CD4-positive, alpha-beta memory T cell (primary cell): ENCODE results near the gene MTTP. TPM values are rescaled to one million over a fixed set of nuclear protein-coding genes. Genes with fewer than 3 reads are reported as not detected.
A peak's percentile ranks its signal among the peaks of the same experiment; 100 is the strongest.

ENCODE experiments used
- CTCF ChIA-PET: fragments of 350-600 bp; sonication (Branson Sonifier 250); formaldehyde crosslinking; loops from one replicate; lab custom pipeline; 2021; ENCODE audit warnings: inconsistent platforms; ENCODE audit not compliant: partially characterized antibody; lab: Charles Lee
- POLR2A ChIA-PET: fragments of 350-600 bp; sonication (Branson Sonifier 250); formaldehyde crosslinking; loops from one replicate; lab custom pipeline; 2021; ENCODE audit not compliant: partially characterized antibody; lab: Charles Lee
- DNase-seq, 5 donors: peaks; one replicate each; pipeline versions ENCODE4 v3.0.0 to v3.0.0-alpha.2; 2020 to 2022; ENCODE audit warnings: mixed read lengths in 1 of 5
- H3K27ac ChIP-seq: one replicate; pipeline ENCODE4 v1.7.0; 2013; ENCODE audit warnings: low read depth, low read length
- H3K27me3 ChIP-seq: 2 replicates; pipeline ENCODE4 v1.7.0; 2013; ENCODE audit warnings: mild to moderate bottlenecking, low read length, moderate library complexity; ENCODE audit not compliant: insufficient read depth
- H3K36me3 ChIP-seq: 2 replicates; pipeline ENCODE4 v1.7.0; 2013; ENCODE audit warnings: mild to moderate bottlenecking, low read length, moderate library complexity; ENCODE audit not compliant: insufficient read depth
- H3K4me1 ChIP-seq: 2 replicates; pipeline ENCODE4 v1.7.0; 2013; ENCODE audit warnings: mild to moderate bottlenecking, low read length, moderate library complexity; ENCODE audit not compliant: insufficient read depth
- H3K4me3 ChIP-seq, 2 donors: one replicate each; pipeline ENCODE4 v1.7.0; 2013; ENCODE audit warnings: low read length in 2 of 2, mild to moderate bottlenecking in 1 of 2
- H3K9me3 ChIP-seq, 2 donors: one replicate each; pipeline ENCODE4 v1.7.0; 2013; ENCODE audit warnings: low read length in 2 of 2, control low read depth in 1 of 2; ENCODE audit not compliant: control insufficient read depth in 1 of 2
- H3K27ac Mint-ChIP-seq, 7 donors: one replicate each; pipeline ENCODE4 v1.8.0; 2020 to 2021; ENCODE audit warnings: mixed read lengths in 7 of 7, mild to moderate bottlenecking in 6 of 7, inconsistent platforms in 3 of 7, moderate library complexity in 3 of 7
- H3K27me3 Mint-ChIP-seq, 2 donors: one replicate each; pipeline ENCODE4 v1.8.0; 2020 to 2021; ENCODE audit warnings: mixed read lengths in 2 of 2
- H3K36me3 Mint-ChIP-seq, 2 donors: one replicate each; pipeline ENCODE4 v1.8.0; 2020 to 2021; ENCODE audit warnings: mixed read lengths in 2 of 2, inconsistent platforms in 1 of 2, mild to moderate bottlenecking in 1 of 2
- H3K4me1 Mint-ChIP-seq, 4 donors: one replicate each; pipeline ENCODE4 v1.8.0; 2020 to 2021; ENCODE audit warnings: mixed read lengths in 4 of 4, mild to moderate bottlenecking in 1 of 4
- H3K4me3 Mint-ChIP-seq, 8 donors: one replicate each; pipeline ENCODE4 v1.8.0; 2020 to 2021; ENCODE audit warnings: mixed read lengths in 8 of 8, mild to moderate bottlenecking in 7 of 8, moderate library complexity in 6 of 8, inconsistent platforms in 3 of 8
- H3K9me3 Mint-ChIP-seq, 8 donors: one replicate each; pipeline ENCODE4 v1.8.0; 2020 to 2021; ENCODE audit warnings: mixed read lengths in 8 of 8, mild to moderate bottlenecking in 5 of 8, inconsistent platforms in 3 of 8, moderate library complexity in 1 of 8
- intact Hi-C: fragments of 100-400 bp; cut with micrococcal nuclease; formaldehyde crosslinking; loops from one replicate; pipeline ENCODE4 v1.15.1; 2023
- polyA plus RNA-seq, 2 donors: library from polyadenylated mRNA; unstranded; fragments of 300-500 nt; fragmentation: Illumina TruSeq; gene quantifications; one replicate each; pipeline ENCODE4 v1.2.3, GENCODE V29; 2021
- total RNA-seq, 2 experiments: library from RNA; stranded (reverse); gene quantifications; one replicate each; pipeline ENCODE4 v1.2.3, GENCODE V29; 2021

The MTTP gene
- total and polyA plus RNA-seq, 4 experiments from 2014 or later, result 0.67 TPM; not detected in 3

- H3K27me3 ChIP-seq, result no peaks in the 10 kb centered on the region
- H3K4me3 Mint-ChIP-seq, result no peak overlapping the region
- intact Hi-C loops, result no loop called here
- no peaks in the 10 kb centered on the region for H3K9me3 Mint-ChIP-seq
- no peak overlapping the region for H3K27ac ChIP-seq
- H3K4me3 ChIP-seq, result no peak overlapping the region
- no peaks in the 10 kb centered on the region for H3K27me3 Mint-ChIP-seq
- H3K27ac Mint-ChIP-seq, result no peak overlapping the region
- no peaks in the 10 kb centered on the region for H3K4me1 ChIP-seq
- H3K36me3 ChIP-seq, result no peaks in the 10 kb centered on the region
- H3K36me3 Mint-ChIP-seq, result no peaks in the 10 kb centered on the region
- CTCF ChIA-PET, result no interaction called here
- no peak for DNase-seq
- H3K4me1 Mint-ChIP-seq, result no peaks in the 10 kb centered on the region
- POLR2A ChIA-PET, result no interaction called here
- no peaks in the 10 kb centered on the region for H3K9me3 ChIP-seq
Observed at GRCh38 chr4:99648321-99648720, 73.7 kb downstream of the MTTP start.

DNA sequence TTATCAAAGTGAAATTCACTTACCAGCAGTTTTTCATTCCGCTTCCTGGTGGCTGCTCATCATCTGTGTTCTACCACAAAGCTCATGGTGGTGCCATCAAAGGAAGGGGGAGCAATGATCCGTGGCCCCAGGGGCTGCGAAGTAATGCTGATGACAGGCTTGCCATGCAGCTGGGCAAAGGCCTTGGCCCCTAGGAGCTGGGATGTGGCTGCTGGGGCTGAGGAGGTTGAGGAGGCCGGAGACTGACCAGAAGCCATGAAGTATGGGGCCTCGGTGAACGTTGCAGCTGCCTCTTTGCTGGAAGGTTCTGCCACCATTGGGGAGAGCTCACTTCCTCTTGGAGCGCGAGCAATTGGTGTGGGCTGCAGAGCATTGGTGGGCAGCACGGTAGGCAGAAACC is 74.6 kb downstream of the MTTP start:
- H3K27ac ChIP-seq, result no peak overlapping the region
- POLR2A ChIA-PET, result no interaction called here
- no peak overlapping the region for H3K4me3 Mint-ChIP-seq
- no peaks in the 10 kb centered on the region for H3K9me3 Mint-ChIP-seq
- CTCF ChIA-PET, result no interaction called here
- DNase-seq, result no peak
- H3K4me1 Mint-ChIP-seq, result no peaks in the 10 kb centered on the region
- H3K36me3 Mint-ChIP-seq, result no peaks in the 10 kb centered on the region
- H3K36me3 ChIP-seq, result no peaks in the 10 kb centered on the region
- no peaks in the 10 kb centered on the region for H3K27me3 ChIP-seq
- no peaks in the 10 kb centered on the region for H3K27me3 Mint-ChIP-seq
- no peaks in the 10 kb centered on the region for H3K9me3 ChIP-seq
- no peak overlapping the region for H3K27ac Mint-ChIP-seq
- H3K4me1 ChIP-seq, result no peaks in the 10 kb centered on the region
- intact Hi-C loops, result no loop called here
- no peak overlapping the region for H3K4me3 ChIP-seq

- no peaks in the 10 kb centered on the region for H3K36me3 Mint-ChIP-seq
- Histone ChIP-seq H3K4me1 (no peaks in the 10 kb centered on the region), H3K4me3 (no peak overlapping the region), H3K27me3 (no peaks in the 10 kb centered on the region), H3K9me3 (no peaks in the 10 kb centered on the region), H3K36me3 (no peaks in the 10 kb centered on the region), H3K27ac (no peak overlapping the region)
- no peaks in the 10 kb centered on the region for H3K9me3 Mint-ChIP-seq
- H3K27me3 Mint-ChIP-seq, result no peaks in the 10 kb centered on the region
- H3K4me1 Mint-ChIP-seq, result no peaks in the 10 kb centered on the region
- no peak overlapping the region for H3K4me3 Mint-ChIP-seq
- H3K27ac Mint-ChIP-seq, result no peak overlapping the region
- POLR2A ChIA-PET, result no interaction called here
- CTCF ChIA-PET, result no interaction called here
- intact Hi-C loops, result no loop called here
- DNase-seq, result no peak
Observed at GRCh38 chr4:99649778-99650177, 75.2 kb downstream of the MTTP start.

GRCh38 chr4:99651016-99651769 is 76.6 kb downstream of the MTTP start:
- Mint-ChIP-seq H3K9me3 (no peaks in the 10 kb centered on the region), H3K4me3 (no peak overlapping the region), H3K4me1 (no peaks in the 10 kb centered on the region), H3K27me3 (peaks cover 0 to 2% of the 10 kb centered on the region in 2 donors), H3K36me3 (no peaks in the 10 kb centered on the region), H3K27ac (no peak overlapping the region)
- CTCF ChIA-PET, result no interaction called here
- DNase-seq, result peak in 1 of 5 donors; percentile 7
- POLR2A ChIA-PET, result no interaction called here
- no peaks in the 10 kb centered on the region for H3K27me3 ChIP-seq
- H3K9me3 ChIP-seq, result no peaks in the 10 kb centered on the region
- no peak overlapping the region for H3K4me3 ChIP-seq
- H3K27ac ChIP-seq, result no peak overlapping the region
- intact Hi-C loops, result no loop called here
- H3K36me3 ChIP-seq, result no peaks in the 10 kb centered on the region
- no peaks in the 10 kb centered on the region for H3K4me1 ChIP-seq

- Mint-ChIP-seq H3K36me3 (no peaks in the 10 kb centered on the region), H3K4me1 (no peaks in the 10 kb centered on the region), H3K9me3 (no peaks in the 10 kb centered on the region), H3K27ac (peak overlapping the region in 1 of 7 donors; percentile 75), H3K27me3 (peaks cover 0 to 2% of the 10 kb centered on the region in 2 donors), H3K4me3 (no peak overlapping the region)
- H3K27ac ChIP-seq, result no peak overlapping the region
- intact Hi-C loops, result no loop called here
- CTCF ChIA-PET, result no interaction called here
- H3K27me3 ChIP-seq, result no peaks in the 10 kb centered on the region
- H3K36me3 ChIP-seq, result no peaks in the 10 kb centered on the region
- H3K9me3 ChIP-seq, result no peaks in the 10 kb centered on the region
- no peaks in the 10 kb centered on the region for H3K4me1 ChIP-seq
- POLR2A ChIA-PET, result no interaction called here
- no peak overlapping the region for H3K4me3 ChIP-seq
- peak in 1 of 5 donors; percentile 37 for DNase-seq
Observed at GRCh38 chr4:99651811-99652485, 77.3 kb downstream of the MTTP start.

DNA sequence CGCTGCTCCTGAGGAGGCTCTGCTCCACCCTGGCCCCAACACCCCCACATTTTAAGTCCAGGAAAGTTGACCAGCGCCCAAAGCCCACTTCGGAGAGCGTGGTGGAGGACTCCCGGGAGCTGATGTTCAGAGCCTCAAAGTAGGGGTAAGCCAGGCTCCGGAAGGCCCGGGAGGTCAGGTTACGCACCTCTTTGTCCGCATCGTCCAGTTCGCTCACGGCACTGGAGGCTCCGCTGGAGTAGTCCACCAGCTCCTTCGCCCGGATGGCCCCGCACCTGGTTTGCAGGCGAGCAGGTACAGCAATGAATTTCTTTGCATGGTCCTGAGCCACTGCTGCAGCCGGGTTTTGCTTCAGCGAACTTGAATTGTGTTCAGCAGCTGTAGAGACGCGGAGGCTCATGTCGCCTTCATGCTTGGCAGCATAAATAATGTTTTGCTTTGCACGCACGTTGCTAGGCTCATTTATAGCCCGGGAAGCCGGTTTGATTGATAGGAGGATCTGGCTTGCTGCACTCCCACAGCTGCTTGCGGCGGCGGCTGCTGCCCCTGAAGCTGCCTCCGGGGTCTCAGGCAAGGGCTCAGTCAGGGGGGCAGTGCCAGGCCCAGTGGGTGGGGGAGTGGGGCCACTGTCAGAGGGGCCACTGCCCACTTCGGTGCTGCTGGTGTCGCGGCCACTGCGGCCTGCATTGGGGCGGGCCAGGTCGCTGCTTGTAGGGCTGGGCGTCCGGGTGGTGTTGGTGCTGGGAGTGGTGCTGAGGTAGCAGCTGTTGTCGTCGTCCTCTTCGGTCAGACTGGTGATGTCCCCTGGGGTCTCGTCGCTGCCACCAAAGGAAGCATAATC is 78.2 kb downstream of the MTTP start:
- Mint-ChIP-seq H3K4me3 (no peak overlapping the region), H3K4me1 (no peaks in the 10 kb centered on the region), H3K27ac (peak overlapping the region in 1 of 7 donors; percentile 75), H3K27me3 (peaks cover 0 to 2% of the 10 kb centered on the region in 2 donors), H3K9me3 (no peaks in the 10 kb centered on the region), H3K36me3 (no peaks in the 10 kb centered on the region)
- no peak overlapping the region for H3K4me3 ChIP-seq
- H3K36me3 ChIP-seq, result no peaks in the 10 kb centered on the region
- no peaks in the 10 kb centered on the region for H3K4me1 ChIP-seq
- H3K27ac ChIP-seq, result no peak overlapping the region
- no peaks in the 10 kb centered on the region for H3K9me3 ChIP-seq
- H3K27me3 ChIP-seq, result no peaks in the 10 kb centered on the region
- CTCF ChIA-PET, result no interaction called here
- intact Hi-C loops, result no loop called here
- DNase-seq, result peak in 1 of 5 donors; percentile 27
- POLR2A ChIA-PET, result no interaction called here

GRCh38 chr4:99653916-99654315 is 79.3 kb downstream of the MTTP start:
- no peaks in the 10 kb centered on the region for H3K9me3 ChIP-seq
- H3K4me1 Mint-ChIP-seq, result no peaks in the 10 kb centered on the region
- ChIA-PET CTCF (no interaction called here), POLR2A (no interaction called here)
- no peak for DNase-seq
- H3K27ac Mint-ChIP-seq, result no peak overlapping the region
- no peaks in the 10 kb centered on the region for H3K4me1 ChIP-seq
- peaks cover 0 to 2% of the 10 kb centered on the region in 2 donors for H3K27me3 Mint-ChIP-seq
- intact Hi-C loops, result no loop called here
- H3K4me3 Mint-ChIP-seq, result no peak overlapping the region
- no peaks in the 10 kb centered on the region for H3K27me3 ChIP-seq
- no peaks in the 10 kb centered on the region for H3K36me3 Mint-ChIP-seq
- H3K4me3 ChIP-seq, result no peak overlapping the region
- H3K9me3 Mint-ChIP-seq, result no peaks in the 10 kb centered on the region
- no peak overlapping the region for H3K27ac ChIP-seq
- H3K36me3 ChIP-seq, result no peaks in the 10 kb centered on the region
